NOMO-1 (cell line): ENCODE results near the gene ACTRT1.

Source experiments
- DNase-seq, 2 experiments: peaks; one replicate each; lab custom pipeline; 2025; ENCODE audit not compliant: unreplicated experiment in 2 of 2; lab: John Stamatoyannopoulos, UW

ACTRT1 gene

DNA sequence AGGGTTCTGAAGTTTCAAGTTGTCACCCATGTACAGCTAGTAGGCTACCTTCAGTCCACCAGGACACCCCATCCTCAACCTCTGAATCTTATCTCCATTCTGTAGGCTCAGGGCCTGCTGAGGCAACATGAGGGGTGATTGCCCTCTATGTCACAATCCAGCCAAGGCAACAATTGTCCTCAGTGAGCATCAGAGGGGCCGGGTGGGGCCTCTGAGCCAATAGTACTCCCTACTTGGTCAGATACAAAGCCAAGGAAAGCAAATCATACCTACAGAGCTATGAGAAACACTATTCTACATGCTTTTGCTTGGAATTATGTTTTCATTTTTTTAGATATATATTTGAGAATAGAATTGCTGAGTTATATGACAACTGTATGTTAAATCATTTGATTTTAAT lies at the start of gene ACTRT1:
Gene ACTRT1 (minus strand): TSS at position 101 of the 400 bp plus-strand sequence. CDS start 197 bp downstream, outside the sequence.
- DNase-seq, result no peak

DNA sequence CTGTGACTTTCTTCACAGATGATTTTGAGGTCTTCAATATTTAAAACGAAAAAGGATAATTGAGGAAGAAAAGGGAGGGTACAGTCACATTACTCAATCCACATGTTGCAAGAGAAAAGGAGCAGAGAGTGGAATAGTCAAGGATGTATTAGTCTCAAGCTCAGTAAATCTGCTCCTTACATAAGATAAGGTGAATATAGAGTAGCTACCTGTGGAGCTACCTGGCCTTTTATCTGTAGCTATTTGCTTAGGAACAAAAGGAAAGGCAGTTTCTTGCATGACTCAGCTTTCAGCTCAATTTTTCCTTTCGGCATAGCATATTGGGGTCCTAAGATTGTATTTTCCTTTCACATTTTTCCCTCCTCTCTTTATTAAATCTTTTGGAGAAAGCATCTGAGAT lies 26.3 kb upstream of the ACTRT1 start:
- DNase-seq, result no peak

DNA sequence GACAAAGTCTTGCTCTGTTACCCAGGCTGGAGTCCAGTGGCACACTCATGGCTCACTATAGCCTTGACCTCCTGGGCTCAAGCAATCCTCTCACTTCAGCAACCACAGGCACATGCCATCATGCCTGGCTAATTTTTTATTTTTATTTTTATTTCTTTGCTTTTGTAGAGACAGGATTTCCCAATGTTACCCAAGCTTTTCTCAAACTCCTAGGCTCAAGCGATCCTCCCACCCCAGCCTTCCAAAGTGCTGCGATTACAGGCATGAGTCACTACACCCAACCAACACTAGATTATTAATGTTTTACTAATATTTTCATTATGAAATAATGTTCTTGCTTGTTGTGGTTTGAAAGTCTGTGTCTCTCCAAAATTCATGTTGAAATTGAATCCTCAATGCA lies 5.2 kb upstream of the ACTRT1 start:
- no peak for DNase-seq

DNA sequence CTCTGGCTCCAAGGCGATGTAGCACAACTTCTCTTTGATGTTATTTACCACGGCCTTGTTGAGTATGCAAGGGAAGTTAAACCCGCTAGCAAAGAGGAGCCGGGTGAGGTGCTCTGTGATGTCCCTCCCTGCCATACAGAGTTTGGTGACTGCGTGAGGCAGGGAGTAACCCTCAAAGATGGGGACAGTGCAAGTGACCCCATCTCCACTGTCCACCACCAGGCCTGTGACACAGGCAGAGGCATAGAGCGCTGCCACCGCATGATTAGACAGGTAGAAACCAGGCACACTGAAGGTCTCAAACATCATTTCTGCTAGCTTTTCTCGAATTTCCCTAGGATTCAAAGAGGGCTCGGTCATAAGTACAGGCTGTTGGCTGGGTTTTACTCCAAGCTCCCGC lies 677 bp downstream of the ACTRT1 start:
- no peak for DNase-seq

DNA sequence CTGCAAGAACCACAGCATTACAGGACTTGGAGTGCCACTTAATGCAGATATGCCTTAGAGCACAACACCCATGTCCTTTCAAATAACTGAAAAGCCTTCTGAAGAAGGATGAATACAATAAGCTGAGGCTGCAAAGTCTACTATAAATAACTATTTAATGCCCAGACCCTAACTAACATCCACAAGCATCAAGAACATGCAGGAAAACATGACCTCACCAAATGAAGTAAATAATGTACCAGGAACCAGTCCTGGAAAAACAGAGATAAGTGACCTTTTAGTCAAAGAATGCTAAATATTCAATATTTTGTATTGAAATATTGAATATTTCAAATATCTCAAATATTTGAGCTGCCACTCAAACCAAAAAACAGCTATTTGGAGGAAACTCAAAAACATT lies 16.9 kb downstream of the ACTRT1 start:
- DNase-seq, result no peak

DNA sequence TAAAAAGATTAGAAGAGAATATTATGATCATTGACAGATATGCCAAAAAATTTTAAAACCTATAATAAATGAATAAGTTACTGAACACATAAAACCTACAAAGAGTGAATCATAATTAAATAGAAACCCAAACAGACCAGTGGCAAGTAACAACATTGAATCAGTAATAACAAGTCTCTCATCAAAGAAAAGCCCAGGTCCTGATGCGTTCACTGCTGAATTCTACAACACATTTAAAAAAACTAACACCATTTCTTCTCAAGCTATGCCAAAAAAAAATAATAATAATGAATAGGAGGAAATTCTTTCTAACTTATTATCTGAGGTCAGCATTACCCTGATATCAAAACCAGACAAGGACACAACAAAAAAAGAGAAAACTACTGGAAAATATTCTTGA lies 30.6 kb downstream of the ACTRT1 start:
- no peak for DNase-seq

DNA sequence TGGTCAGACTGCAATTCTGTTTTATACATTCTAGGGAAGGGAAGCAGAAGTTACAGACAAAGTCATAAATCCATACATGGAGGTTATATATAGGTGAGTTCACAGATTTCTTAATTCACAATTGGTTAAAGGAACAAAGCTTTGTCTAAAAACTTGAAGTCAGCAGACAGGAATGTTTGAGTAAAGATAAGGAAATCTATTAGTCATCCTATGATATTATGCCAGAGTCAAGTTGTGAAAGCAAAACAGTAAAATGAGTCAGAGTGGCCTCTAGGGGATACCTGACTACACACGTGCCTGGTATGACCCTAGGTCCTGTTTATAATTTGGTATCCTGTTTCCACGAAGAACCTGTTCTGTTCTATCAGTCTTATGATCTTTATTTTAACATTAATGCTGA lies 31.5 kb downstream of the ACTRT1 start:
- DNase-seq, result no peak

DNA sequence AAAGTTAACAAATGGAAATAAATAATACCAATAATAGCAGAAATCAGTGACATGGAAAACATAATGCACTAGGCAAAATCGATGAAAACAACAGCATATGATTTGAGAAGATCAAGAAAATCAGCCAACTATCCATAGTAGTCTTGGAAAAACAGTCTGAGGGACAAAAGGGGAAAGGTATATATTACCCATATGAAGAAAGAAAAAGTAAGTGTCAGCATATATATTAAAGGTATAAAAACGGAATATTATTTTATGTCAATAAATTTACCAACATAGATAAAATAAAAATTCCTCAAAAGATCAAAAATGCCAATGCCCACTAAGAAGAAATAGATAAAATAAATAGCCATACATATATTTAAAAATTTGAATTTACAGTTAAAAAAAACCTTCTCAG lies 33.0 kb downstream of the ACTRT1 start:
- DNase-seq, result no peak

DNA sequence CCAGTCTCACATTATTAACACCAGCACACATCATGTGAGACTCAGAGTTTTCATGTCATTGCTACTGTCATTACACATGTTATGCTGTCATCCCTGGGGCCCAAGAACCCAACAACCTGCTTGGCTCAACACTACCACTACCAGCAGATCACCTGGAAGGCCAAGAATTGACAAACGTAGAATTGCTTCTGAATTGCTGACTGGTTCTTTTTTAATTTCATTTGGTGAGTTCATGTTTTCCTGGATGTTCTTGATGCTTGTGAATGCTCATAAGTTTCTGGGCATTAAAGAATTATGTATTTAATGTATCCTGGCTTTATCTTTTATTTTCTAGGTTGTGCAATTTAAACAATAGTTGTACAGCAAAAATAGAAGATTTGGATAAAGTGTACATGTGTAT lies 40.2 kb downstream of the ACTRT1 start:
- DNase-seq, result no peak

DNA sequence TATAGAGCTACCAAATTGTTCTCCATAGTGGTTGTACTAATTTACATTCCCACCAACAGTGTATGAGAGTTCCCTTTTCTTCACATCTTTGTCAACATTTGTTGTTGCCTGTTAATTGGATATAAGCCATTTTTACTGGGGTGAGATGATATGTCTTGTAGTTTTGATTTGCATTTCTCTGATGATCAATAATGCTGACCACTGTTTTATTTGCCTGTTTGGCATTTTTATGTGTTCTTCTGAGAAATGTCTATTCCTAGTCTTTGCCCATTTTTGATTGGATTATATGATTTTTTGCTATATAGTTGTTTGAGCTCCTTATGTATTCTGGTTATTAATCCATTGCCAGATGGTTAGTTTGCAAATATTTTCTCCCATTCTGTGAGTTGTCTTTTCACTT lies 44.3 kb downstream of the ACTRT1 start:
- no peak for DNase-seq
